Upper lobe of left lung (tissue), 4 donors: ENCODE results near the gene REC114.

ENCODE experiments used
- CTCF ChIP-seq, 6 experiments: fragments of 450-650 bp in 4 of 6; fragments of 200-600 bp in 2 of 6; sonication (generic) in 2 of 6; IDR thresholded peaks; one replicate each; pipeline ENCODE4 v1.5.1; 2016 to 2019; ENCODE audit warnings: antibody characterized with exemption in 6 of 6
- POLR2A ChIP-seq, 4 donors: fragments of 450-650 bp; IDR thresholded peaks; one replicate each; pipeline ENCODE4 v1.5.1; 2016 to 2017; ENCODE audit warnings: antibody characterized with exemption in 4 of 4, mild to moderate bottlenecking in 2 of 4
- POLR2AphosphoS5 ChIP-seq, 2 donors: sonication (generic); formaldehyde crosslinking; IDR thresholded peaks; one replicate each; pipeline ENCODE4 v1.5.1; 2017; ENCODE audit warnings: antibody characterized with exemption in 2 of 2

DNA sequence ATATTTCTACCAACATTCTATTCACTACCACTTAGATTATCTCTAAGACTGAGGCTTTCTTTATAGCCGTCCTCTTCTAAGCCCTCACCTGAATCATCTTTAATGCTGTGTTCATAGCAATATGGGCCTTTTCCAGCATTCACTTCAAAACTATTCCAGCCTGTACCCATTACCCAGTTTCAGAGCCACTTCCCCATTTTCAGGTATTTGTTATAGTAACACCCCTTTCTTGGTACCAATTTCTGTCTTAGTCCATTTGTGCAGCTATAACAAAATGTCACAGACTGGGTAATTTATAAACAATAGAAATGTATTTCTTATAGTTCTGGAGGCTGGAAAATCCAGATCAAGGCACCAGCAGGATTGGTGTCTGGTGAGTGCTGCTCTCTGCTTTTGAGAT, 45.7 kb downstream of the REC114 start:
- TF ChIP-seq POLR2A (IDR thresholded peaks at IDR 0.05) (no peak), POLR2AphosphoS5 (IDR thresholded peaks at IDR 0.05) (no peak), CTCF (IDR thresholded peaks at IDR 0.05) (no peak)
